ENCODE measurements around the gene DEDD2.

Gene DEDD2

DNA sequence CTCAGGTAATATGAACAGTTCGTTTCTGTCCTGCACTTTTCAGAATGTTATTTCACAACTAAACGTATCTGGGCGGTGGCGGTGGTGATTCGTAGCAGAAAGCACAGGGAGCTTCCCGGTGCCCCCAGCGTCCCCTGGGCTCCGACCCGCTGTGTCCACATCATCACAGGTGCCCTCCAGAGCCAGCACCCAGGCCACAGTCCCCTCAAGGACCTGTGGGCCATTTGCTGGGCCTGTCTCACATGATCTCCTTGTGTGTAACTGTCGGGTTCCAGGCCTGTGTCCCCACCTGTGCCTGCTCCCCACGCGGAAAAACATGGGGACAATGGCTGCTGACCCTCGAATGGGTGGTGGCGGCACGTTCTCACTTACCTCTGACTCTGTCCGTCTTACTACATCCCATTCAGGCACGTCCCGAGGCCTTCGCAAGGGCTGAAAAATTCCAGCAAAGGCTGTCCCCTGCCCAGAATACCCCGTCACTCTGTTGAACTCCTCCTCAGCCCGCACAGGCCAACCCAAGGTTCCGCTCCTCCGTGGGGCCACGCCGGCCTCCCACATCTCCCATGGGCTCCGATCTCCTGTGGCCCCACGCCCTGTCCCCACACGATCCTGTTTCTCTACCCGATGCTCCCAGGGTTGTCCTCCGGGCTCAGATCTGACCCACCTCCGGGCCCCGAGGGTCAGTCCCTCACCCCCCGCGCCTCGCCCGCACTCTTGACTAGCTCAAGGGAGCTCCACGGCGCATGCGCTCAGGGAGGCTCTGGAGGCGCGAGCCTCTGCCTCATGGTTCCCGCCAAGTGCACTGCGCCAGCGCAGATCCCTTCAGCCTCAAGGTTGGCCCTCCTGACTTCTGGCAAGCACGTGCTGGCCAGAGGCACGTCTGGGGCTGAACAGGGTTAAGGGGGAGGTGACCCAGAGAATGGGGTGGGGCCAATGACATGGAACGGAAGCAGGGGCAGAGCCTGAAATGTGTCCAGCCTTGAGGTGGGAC is 21.2 kb downstream of the DEDD2 start:
- TF ChIP-seq, protein P1, sequence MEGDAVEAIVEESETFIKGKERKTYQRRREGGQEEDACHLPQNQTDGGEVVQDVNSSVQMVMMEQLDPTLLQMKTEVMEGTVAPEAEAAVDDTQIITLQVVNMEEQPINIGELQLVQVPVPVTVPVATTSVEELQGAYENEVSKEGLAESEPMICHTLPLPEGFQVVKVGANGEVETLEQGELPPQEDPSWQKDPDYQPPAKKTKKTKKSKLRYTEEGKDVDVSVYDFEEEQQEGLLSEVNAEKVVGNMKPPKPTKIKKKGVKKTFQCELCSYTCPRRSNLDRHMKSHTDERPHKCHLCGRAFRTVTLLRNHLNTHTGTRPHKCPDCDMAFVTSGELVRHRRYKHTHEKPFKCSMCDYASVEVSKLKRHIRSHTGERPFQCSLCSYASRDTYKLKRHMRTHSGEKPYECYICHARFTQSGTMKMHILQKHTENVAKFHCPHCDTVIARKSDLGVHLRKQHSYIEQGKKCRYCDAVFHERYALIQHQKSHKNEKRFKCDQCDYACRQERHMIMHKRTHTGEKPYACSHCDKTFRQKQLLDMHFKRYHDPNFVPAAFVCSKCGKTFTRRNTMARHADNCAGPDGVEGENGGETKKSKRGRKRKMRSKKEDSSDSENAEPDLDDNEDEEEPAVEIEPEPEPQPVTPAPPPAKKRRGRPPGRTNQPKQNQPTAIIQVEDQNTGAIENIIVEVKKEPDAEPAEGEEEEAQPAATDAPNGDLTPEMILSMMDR (IDR thresholded peaks at IDR 0.05), result no peak

- TF ChIP-seq, protein P1 (IDR thresholded peaks at IDR 0.05), result no peak
Observed at GRCh38 chr19:42193706-42194105, 23.8 kb downstream of the DEDD2 start.

DNA sequence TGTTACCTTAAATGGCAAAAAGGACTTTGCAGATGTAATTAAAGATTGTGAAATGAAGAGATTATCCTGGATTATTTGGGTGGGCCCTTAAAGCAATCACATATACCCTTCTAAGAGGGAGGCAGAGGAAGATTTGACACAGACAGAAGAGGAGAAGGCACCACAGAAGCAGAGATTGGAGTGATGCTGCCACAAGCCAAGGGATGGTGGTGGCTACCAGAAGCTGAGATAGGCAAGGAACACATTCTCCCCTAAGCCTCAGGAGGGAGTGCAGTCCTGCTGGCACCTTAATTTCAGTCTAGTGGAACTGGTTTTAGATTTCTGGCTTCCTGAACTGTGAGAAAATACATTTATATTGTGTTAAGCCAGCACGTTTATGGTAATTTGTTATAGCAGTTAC is 24.2 kb downstream of the DEDD2 start:
- TF ChIP-seq, protein P1 (IDR thresholded peaks at IDR 0.05), result no peak

- TF ChIP-seq, protein P1 (IDR thresholded peaks at IDR 0.05), result no peak
Observed at GRCh38 chr19:42191855-42192254, 25.6 kb downstream of the DEDD2 start.

DNA sequence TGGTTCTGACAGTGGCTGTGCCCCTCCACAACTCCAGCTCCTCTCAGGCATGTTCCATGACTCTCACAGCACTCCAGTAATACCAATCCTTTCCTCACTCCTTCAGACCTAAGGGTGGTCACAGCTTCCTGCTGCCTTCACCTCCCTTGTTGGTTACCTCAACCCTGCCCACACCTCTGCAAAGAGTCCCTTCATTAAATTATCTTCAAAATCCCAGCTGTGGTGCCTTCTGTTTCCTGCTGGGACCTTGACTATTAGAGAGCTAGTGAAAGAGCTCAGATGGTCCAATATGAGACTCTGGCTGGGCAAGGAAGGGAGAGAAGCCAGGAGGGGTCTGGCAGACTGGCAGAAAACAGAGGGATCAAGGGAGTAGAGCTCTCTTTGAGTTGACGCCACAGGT is 26.1 kb downstream of the DEDD2 start:
- TF ChIP-seq, protein P1 (IDR thresholded peaks at IDR 0.05), result no peak

DNA sequence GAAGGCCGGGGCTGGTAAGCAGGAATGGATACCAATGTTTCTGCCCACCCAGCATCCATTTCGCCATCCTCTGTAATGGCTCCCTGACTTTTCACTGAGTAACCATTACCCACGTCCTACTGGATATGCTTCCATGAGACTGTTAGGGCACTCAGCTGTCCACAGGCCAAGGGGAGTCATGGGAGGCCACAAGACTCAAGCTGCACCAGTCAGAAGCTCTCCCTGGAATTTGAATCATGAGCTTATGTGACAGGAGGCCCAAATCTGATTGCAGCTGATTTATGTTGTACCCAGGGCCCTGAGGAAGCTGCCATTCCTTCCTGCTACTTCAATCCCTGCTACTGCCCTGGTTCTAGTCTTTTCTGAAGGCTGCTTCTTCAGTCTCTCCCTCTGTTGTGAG is 28.3 kb downstream of the DEDD2 start:
- TF ChIP-seq, protein P1 (IDR thresholded peaks at IDR 0.05), result no peak

GRCh38 chr19:42188665-42189064 is 28.8 kb downstream of the DEDD2 start:
- TF ChIP-seq, protein P1 (IDR thresholded peaks at IDR 0.05), result no peak
